Measurements from ENCODE around the gene UNC79. TPM values are rescaled to one million over a fixed set of nuclear protein-coding genes. Genes with fewer than 3 reads are reported as not detected.

UNC79 gene
- total RNA-seq, 1 experiment from 2014 or later, result 0.05 TPM

- no peaks in the 10 kb centered on the region for H3K36me3 ChIP-seq (ENCODE audit: control insufficient read depth, insufficient read depth, low read length)
- BruUV-seq (replicated peaks), result no TSS peak
- POLR2A ChIA-PET, result no interaction called here
- CTCF ChIA-PET, result no interaction called here
- H3K9me3 ChIP-seq (ENCODE audit: control insufficient read depth, insufficient read depth, low read depth, low read length), result no peaks in the 10 kb centered on the region
- in situ Hi-C loops (cut with HindIII; ENCODE audit: low pct_unique_long_range_greater_than_20kb, low sequenced_read_pairs) (no loop called here), intact Hi-C loops (cut with micrococcal nuclease; ENCODE audit: unreplicated experiment) (no loop called here)
- H3K4me1 ChIP-seq (ENCODE audit: control insufficient read depth, insufficient read depth, low read length), result no peaks in the 10 kb centered on the region
- ATAC-seq (no peak), DNase-seq (ENCODE audit: low read depth, low spot score) (no peak)
- no peak overlapping the region for H3K27ac ChIP-seq (ENCODE audit: low read length)
- H3K4me3 ChIP-seq (ENCODE audit: low read depth in 2 of 2, low read length in 2 of 2), result no peak overlapping the region
- TF ChIP-seq TCF7L2 (IDR thresholded peaks at IDR 0.05; ENCODE audit: low read depth, low read length) (no peak), POLR2AphosphoS5 (IDR thresholded peaks at IDR 0.05; ENCODE audit: low read depth, low read length) (no peak), REST (IDR thresholded peaks at IDR 0.05; ENCODE audit: insufficient read depth in 1 of 2, low read depth in 2 of 2, low read length in 1 of 2) (no peak), SIN3A (IDR thresholded peaks at IDR 0.05; ENCODE audit: borderline replicate concordance, insufficient read depth, low read depth, low read length) (no peak)
- TF ChIP-seq, protein P1, sequence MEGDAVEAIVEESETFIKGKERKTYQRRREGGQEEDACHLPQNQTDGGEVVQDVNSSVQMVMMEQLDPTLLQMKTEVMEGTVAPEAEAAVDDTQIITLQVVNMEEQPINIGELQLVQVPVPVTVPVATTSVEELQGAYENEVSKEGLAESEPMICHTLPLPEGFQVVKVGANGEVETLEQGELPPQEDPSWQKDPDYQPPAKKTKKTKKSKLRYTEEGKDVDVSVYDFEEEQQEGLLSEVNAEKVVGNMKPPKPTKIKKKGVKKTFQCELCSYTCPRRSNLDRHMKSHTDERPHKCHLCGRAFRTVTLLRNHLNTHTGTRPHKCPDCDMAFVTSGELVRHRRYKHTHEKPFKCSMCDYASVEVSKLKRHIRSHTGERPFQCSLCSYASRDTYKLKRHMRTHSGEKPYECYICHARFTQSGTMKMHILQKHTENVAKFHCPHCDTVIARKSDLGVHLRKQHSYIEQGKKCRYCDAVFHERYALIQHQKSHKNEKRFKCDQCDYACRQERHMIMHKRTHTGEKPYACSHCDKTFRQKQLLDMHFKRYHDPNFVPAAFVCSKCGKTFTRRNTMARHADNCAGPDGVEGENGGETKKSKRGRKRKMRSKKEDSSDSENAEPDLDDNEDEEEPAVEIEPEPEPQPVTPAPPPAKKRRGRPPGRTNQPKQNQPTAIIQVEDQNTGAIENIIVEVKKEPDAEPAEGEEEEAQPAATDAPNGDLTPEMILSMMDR (IDR thresholded peaks at IDR 0.05), result no peak
- no peaks in the 10 kb centered on the region for H3K27me3 ChIP-seq (ENCODE audit: control insufficient read depth, insufficient read depth, low read length)
Measured at GRCh38 chr14:93533842-93534241, 103.1 kb downstream of the UNC79 start.

- Histone ChIP-seq H3K4me3 (ENCODE audit: low read depth in 2 of 2, low read length in 2 of 2) (no peak overlapping the region), H3K36me3 (ENCODE audit: control insufficient read depth, insufficient read depth, low read length) (no peaks in the 10 kb centered on the region), H3K4me1 (ENCODE audit: control insufficient read depth, insufficient read depth, low read length) (no peaks in the 10 kb centered on the region), H3K9me3 (ENCODE audit: control insufficient read depth, insufficient read depth, low read depth, low read length) (no peaks in the 10 kb centered on the region), H3K27me3 (ENCODE audit: control insufficient read depth, insufficient read depth, low read length) (no peaks in the 10 kb centered on the region), H3K27ac (ENCODE audit: low read length) (no peak overlapping the region)
- in situ Hi-C loops (cut with HindIII; ENCODE audit: low pct_unique_long_range_greater_than_20kb, low sequenced_read_pairs), result no loop called here
- CTCF ChIA-PET, result interaction anchor here (0.9 kb wide), 1 partner anchor 404 kb away, joined by 3 read pairs; no protein-coding TSS in a partner anchor
- BruUV-seq (replicated peaks), result no TSS peak
- no peak for TF ChIP-seq TCF7L2 (IDR thresholded peaks at IDR 0.05; ENCODE audit: low read depth, low read length)
- TF ChIP-seq, protein P1 (IDR thresholded peaks at IDR 0.05), result no peak
- no peak for TF ChIP-seq REST (IDR thresholded peaks at IDR 0.05; ENCODE audit: insufficient read depth in 1 of 2, low read depth in 2 of 2, low read length in 1 of 2)
- no peak for TF ChIP-seq SIN3A (IDR thresholded peaks at IDR 0.05; ENCODE audit: borderline replicate concordance, insufficient read depth, low read depth, low read length)
- TF ChIP-seq POLR2AphosphoS5 (IDR thresholded peaks at IDR 0.05; ENCODE audit: low read depth, low read length), result no peak
- DNase-seq (ENCODE audit: low read depth, low spot score) (no peak), ATAC-seq (no peak)
- POLR2A ChIA-PET, result no interaction called here
- intact Hi-C loops (cut with micrococcal nuclease; ENCODE audit: unreplicated experiment), result no loop called here
Measured at GRCh38 chr14:93535537-93535936, 104.8 kb downstream of the UNC79 start.
